ENCODE data around the gene EHMT1.
A peak's percentile ranks its signal among the peaks of the same experiment; 100 is the strongest.

The EHMT1 gene

DNA sequence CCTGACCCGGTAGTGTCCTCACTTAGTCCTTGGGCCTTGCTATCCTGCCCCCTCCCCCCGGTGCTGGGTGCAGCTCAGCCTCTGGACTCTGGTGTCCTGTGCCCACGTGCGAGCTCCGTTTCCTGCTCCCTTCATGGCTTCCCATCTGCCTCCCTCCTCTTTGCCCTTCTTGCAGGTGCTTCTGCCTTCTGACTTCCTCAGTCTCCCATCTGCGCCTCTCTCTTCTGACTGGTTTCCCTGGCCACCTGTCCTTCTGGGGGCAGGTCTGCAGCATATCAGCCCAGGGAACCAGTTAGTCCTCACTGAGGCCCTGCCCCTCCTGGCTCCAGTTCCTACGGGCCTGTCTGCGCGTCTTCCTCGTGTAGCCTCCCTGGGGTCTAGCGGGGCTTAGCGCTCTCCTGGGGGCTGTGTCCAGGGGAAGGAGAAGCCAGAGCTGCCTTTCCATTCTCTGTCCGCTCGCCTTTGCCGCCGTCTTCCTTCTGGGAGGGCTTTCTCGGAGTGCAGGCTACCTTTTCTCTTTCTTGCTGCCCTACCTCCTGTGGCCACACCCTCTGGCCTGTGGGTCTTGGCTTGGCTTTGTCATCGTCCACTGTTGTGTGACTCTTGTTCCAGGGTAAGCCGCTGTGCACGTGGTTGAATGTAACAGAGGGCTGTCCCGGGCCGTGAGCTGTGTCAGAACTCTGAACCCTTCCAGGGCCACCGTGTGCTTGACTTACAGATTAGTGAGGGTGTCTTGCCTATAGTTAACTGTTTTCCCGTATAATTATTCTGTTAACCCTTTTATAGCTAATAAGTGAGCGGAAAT is 51.8 kb downstream of the EHMT1 start:
- FAIRE-seq, result no peak
- DNase-seq (ENCODE audit: insufficient read length), result no peak
- TF ChIP-seq POLR2A (IDR thresholded peaks at IDR 0.05; ENCODE audit: low read depth, low read length), result no peak
- TF ChIP-seq TAF1 (IDR thresholded peaks at IDR 0.05; ENCODE audit: borderline replicate concordance, low read depth, low read length), result no peak
- no peak for TF ChIP-seq POLR2AphosphoS5 (IDR thresholded peaks at IDR 0.05; ENCODE audit: low read depth, low read length)

DNA sequence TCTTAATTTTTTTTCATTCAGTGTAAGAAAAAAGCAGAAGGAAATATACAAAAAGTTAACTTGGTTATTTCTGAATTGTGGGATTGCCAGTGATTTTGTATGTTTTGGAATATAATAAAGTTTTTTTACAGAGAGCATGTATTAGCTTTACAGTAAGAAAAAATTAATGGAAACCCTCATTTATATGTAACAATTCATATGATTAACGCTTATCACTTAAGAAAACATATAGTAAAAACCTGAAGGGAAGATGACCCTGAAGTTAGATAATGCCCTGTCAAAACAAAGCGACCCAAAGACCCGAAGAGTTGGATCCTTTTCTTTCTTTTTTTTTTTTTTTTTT is 52.4 kb downstream of the EHMT1 start:
- TF ChIP-seq TAF1 (IDR thresholded peaks at IDR 0.05; ENCODE audit: borderline replicate concordance, low read depth, low read length) (no peak), POLR2AphosphoS5 (IDR thresholded peaks at IDR 0.05; ENCODE audit: low read depth, low read length) (no peak), POLR2A (IDR thresholded peaks at IDR 0.05; ENCODE audit: low read depth, low read length) (no peak)
- DNase-seq (ENCODE audit: insufficient read length), result no peak
- FAIRE-seq, result no peak

DNA sequence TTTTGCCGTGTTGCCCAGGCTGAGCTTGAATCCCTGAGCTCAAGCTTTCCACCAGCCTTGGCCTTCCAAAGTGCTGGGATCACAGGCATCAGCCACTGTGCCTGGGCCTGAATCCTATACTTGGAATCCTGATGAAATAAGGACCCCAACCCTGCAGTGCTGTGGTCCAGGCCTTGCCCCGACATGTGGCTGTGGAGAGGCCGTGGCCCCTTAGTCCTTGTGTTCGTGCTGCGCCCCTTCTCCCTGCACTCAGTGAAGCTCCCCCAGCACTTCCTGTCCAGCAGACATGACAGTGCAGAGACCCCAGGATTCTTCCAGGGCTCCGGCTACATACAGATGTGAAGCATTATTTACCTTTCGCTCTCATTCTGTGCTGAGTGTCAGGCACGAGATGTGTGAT is 52.9 kb downstream of the EHMT1 start:
- DNase-seq (ENCODE audit: insufficient read length), result no peak
- TF ChIP-seq POLR2A (IDR thresholded peaks at IDR 0.05; ENCODE audit: low read depth, low read length) (no peak), TAF1 (IDR thresholded peaks at IDR 0.05; ENCODE audit: borderline replicate concordance, low read depth, low read length) (no peak), POLR2AphosphoS5 (IDR thresholded peaks at IDR 0.05; ENCODE audit: low read depth, low read length) (no peak)
- no peak for FAIRE-seq

DNA sequence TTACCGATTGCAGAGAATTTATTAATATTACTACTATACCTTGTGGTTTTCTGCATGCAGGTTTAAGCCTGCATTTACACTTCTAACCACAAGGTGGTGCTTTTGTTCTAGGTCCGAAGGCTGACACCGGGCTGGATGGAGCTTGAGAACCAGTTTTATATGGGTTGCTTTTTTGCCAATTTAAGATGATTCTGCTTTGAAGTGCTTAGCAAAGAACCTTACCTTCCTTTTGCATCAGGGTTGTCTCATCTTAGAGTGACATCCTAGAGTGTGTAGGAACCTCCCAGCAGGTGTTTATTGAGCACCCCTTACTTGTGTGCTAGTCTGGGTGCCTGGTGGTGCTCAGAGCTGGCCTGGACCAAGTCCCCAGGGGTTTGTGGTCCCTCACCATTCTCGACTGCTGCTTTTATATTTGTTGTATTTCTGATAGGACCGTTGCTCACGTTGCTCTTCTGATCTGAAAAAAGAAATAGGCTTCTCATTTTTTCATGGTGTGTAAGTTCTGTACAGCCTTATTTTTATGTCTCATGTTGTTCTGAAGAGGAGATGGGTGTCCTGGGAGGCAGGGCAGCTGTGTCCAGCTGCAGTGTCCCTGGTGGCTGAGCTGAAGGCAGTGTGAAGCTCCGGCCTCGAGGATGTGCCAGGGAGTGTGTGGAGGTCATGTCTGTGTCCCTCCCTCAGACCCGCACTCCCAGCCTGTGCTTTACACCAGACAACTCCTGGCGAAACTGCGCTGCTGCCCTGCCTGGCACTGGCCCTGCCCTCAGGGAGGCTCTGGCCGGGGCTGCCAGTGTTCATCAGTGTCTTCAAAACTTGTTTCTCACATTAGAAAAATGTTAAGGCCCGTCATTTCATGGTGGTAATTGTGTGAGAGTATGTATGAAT is 54.3 kb downstream of the EHMT1 start:
- TF ChIP-seq TAF1 (IDR thresholded peaks at IDR 0.05; ENCODE audit: borderline replicate concordance, low read depth, low read length) (no peak), POLR2A (IDR thresholded peaks at IDR 0.05; ENCODE audit: low read depth, low read length) (no peak), POLR2AphosphoS5 (IDR thresholded peaks at IDR 0.05; ENCODE audit: low read depth, low read length) (no peak)
- DNase-seq (ENCODE audit: insufficient read length) (peak; percentile 57), FAIRE-seq (peak; percentile 69)

DNA sequence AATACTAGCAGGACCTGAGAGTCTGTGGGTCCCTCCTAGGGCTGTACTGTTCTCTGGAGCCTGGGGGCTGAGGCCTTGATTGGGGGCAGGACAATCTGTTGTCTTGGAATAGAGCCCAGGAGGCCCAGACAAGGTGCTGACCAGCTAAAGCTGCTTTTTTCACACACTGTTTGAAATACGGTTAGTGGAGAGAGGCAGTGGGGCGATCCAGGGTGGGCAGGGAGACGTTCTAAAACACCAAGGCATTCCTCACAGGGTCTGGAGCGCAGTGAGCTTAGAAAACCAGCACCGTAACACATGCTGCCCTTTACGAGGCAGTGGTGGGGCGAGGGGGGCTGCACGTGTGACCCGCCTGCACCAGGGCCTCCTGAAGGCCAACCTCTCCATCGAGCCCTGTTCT is 55.1 kb downstream of the EHMT1 start:
- no peak for FAIRE-seq
- no peak for DNase-seq (ENCODE audit: insufficient read length)
- TF ChIP-seq POLR2AphosphoS5 (IDR thresholded peaks at IDR 0.05; ENCODE audit: low read depth, low read length) (no peak), TAF1 (IDR thresholded peaks at IDR 0.05; ENCODE audit: borderline replicate concordance, low read depth, low read length) (no peak), POLR2A (IDR thresholded peaks at IDR 0.05; ENCODE audit: low read depth, low read length) (no peak)

DNA sequence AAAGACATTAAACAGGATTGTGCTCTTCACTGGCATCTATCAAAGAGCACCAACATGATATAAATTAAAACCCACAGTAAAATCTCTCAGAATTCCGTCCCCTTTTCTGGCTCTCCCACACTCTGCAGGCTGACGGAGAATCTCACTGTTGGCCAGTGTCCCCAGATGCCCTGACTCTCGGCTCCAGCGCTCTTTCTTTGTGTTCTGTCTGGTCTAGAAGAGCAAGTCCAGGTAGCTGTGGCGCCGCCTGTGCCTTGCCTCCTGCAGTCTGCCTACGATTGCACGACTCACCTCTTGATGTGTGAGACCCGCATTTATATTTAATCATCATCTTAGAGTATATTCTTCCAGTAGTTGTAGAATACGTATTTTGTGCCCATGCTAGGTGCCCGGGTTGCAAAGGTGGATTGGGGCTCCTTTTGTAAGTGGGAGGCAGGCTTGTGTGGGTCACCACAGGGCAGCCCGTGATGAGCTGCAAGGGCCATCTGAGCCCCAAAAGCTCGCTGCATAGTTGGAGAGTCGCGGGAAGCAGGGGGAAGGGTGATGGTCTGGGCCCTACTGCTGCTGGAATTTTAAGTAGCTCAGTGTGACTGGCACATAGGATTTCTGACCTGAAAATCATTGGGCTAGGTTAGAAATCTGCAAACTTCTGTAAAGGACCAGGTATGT is 55.6 kb downstream of the EHMT1 start:
- TF ChIP-seq TAF1 (IDR thresholded peaks at IDR 0.05; ENCODE audit: borderline replicate concordance, low read depth, low read length), result no peak
- TF ChIP-seq POLR2AphosphoS5 (IDR thresholded peaks at IDR 0.05; ENCODE audit: low read depth, low read length), result no peak
- no peak for TF ChIP-seq POLR2A (IDR thresholded peaks at IDR 0.05; ENCODE audit: low read depth, low read length)
- no peak for FAIRE-seq
- DNase-seq (ENCODE audit: insufficient read length), result no peak

- no peak for FAIRE-seq
- no peak for TF ChIP-seq TAF1 (IDR thresholded peaks at IDR 0.05; ENCODE audit: borderline replicate concordance, low read depth, low read length)
- TF ChIP-seq POLR2AphosphoS5 (IDR thresholded peaks at IDR 0.05; ENCODE audit: low read depth, low read length), result no peak
- no peak for TF ChIP-seq POLR2A (IDR thresholded peaks at IDR 0.05; ENCODE audit: low read depth, low read length)
Observed at GRCh38 chr9:137674976-137675320, 56.1 kb downstream of the EHMT1 start.

GRCh38 chr9:137676998-137677397 is 58.2 kb downstream of the EHMT1 start:
- no peak for DNase-seq (ENCODE audit: insufficient read length)
- FAIRE-seq, result no peak
- no peak for TF ChIP-seq TAF1 (IDR thresholded peaks at IDR 0.05; ENCODE audit: borderline replicate concordance, low read depth, low read length)
- no peak for TF ChIP-seq POLR2AphosphoS5 (IDR thresholded peaks at IDR 0.05; ENCODE audit: low read depth, low read length)
- TF ChIP-seq POLR2A (IDR thresholded peaks at IDR 0.05; ENCODE audit: low read depth, low read length), result no peak

More at GRCh38 chr9:137674976-137675320, 56.1 kb downstream of the EHMT1 start:
- DNase-seq (ENCODE audit: insufficient read length), result no peak

DNA sequence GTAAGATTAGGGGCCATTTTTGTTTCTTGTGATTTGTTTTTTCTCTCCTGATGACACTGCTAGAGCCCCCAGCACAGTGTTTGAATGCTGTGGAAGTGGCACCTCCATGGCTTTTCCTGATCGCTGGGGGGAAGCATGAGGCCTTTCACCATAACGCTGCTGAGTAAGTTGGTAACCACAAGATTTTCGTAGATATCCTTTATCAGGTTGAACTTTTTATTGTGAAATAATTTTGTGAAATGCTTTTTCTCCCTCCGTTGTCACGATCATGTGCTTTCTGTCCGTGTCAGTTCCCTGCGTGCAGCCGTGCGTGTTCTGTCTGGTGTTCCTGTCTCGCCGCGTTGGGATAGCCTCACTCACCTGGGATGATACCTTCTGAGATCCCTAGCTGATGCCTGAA is 59.4 kb downstream of the EHMT1 start:
- FAIRE-seq, result no peak
- no peak for DNase-seq (ENCODE audit: insufficient read length)
- TF ChIP-seq POLR2A (IDR thresholded peaks at IDR 0.05; ENCODE audit: low read depth, low read length), result no peak
- TF ChIP-seq POLR2AphosphoS5 (IDR thresholded peaks at IDR 0.05; ENCODE audit: low read depth, low read length), result no peak
- no peak for TF ChIP-seq TAF1 (IDR thresholded peaks at IDR 0.05; ENCODE audit: borderline replicate concordance, low read depth, low read length)

GRCh38 chr9:137679249-137679648 is 60.4 kb downstream of the EHMT1 start:
- FAIRE-seq (no peak), DNase-seq (ENCODE audit: insufficient read length) (no peak)
- TF ChIP-seq TAF1 (IDR thresholded peaks at IDR 0.05; ENCODE audit: borderline replicate concordance, low read depth, low read length) (no peak), POLR2A (IDR thresholded peaks at IDR 0.05; ENCODE audit: low read depth, low read length) (no peak), POLR2AphosphoS5 (IDR thresholded peaks at IDR 0.05; ENCODE audit: low read depth, low read length) (no peak)

GRCh38 chr9:137679695-137680305 is 61.0 kb downstream of the EHMT1 start:
- FAIRE-seq (no peak), DNase-seq (ENCODE audit: insufficient read length) (no peak)
- TF ChIP-seq TAF1 (IDR thresholded peaks at IDR 0.05; ENCODE audit: borderline replicate concordance, low read depth, low read length) (no peak), POLR2AphosphoS5 (IDR thresholded peaks at IDR 0.05; ENCODE audit: low read depth, low read length) (no peak), POLR2A (IDR thresholded peaks at IDR 0.05; ENCODE audit: low read depth, low read length) (no peak)
